LHCN-M2 (cell line): ENCODE data around the gene THAP5. TPM values are rescaled to one million over a fixed set of nuclear protein-coding genes. Genes with fewer than 3 reads are reported as not detected.

ENCODE experiments used
- DNase-seq: peaks from one replicate; pipeline ENCODE4 v3.0.0-alpha.2; 2012; ENCODE audit warnings: low read depth
- polyA plus RNA-seq: library from polyadenylated mRNA; unstranded; fragments of >200 nt; gene quantifications from one replicate; pipeline ENCODE4 v1.2.1, GENCODE V29; 2012; ENCODE audit warnings: missing spikeins
- total RNA-seq: library from RNA; depleted of rRNA; stranded (reverse); fragments of >200 nt; gene quantifications from 2 replicates; pipeline ENCODE4 v1.2.3, GENCODE V29; 2014; rRNA removed

The THAP5 gene, protein sequence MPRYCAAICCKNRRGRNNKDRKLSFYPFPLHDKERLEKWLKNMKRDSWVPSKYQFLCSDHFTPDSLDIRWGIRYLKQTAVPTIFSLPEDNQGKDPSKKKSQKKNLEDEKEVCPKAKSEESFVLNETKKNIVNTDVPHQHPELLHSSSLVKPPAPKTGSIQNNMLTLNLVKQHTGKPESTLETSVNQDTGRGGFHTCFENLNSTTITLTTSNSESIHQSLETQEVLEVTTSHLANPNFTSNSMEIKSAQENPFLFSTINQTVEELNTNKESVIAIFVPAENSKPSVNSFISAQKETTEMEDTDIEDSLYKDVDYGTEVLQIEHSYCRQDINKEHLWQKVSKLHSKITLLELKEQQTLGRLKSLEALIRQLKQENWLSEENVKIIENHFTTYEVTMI
- total RNA-seq = 26.3 and 43.6 TPM in 2 replicates
- polyA plus RNA-seq = 6.5 TPM

DNA sequence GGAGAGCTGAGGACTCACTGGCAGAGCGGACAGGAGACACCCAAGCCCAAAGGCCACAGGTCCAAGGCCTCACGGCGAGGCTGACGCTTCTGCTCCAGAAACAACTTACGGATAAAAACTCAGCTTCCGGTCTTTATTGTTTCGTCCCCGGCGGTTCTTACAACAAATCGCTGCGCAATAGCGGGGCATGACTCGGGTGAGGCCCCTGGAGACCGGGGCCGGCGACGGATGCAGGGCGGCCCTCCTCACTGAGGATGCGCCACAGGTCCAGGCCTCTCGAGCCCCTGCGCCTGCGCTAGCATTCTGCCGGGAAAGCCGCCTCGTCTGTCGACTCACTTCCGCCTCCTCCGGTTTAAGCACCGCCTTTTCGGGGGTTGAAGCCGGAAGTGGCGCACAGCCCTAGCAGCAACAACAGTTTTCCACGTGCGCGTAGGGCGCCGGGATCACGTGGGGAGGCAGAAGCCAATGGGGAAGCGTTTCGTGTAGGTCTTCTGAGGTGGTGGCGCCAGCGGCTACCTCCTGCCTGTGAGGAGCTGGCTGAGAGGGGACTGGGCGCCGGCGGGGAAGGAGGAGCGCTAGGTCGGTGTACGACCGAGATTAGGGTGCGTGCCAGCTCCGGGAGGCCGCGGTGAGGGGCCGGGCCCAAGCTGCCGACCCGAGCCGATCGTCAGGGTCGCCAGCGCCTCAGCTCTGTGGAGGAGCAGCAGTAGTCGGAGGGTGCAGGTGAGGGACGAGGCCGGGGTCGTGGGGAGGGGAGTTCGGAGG lies at the start of gene THAP5, which contains the start of gene DNAJB9:
TSS of gene THAP5 (minus strand) at position 326 of the 765 bp plus-strand sequence. CDS start at position 189, 137 bp downstream.
TSS of gene DNAJB9 (plus strand) at position 494 of the 765 bp plus-strand sequence. CDS start 1,853 bp downstream, outside the sequence.
- DNase-seq = peak; percentile 100

DNA sequence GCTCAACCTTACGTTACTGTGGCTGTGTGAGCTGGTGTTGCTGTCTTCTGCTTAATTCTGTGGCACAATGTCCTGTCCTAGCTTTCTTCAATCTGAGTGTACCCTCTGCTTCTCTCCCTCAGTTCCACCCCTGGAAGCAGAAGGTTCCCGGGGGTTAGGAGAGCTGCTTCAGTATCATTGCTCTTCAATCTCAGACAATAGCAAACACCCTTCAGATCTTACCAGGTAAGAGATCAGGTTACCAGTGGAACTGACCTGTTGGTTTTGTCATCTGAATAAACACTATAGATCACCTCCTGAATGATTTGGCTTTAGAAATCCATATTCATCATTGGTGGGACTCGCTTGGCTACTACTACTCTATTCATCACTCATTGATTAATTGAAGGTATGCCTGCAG lies 48.5 kb upstream of the THAP5 start:
- DNase-seq = no peak

GRCh38 chr7:108614896-108615295 lies 45.4 kb upstream of the THAP5 start:
- no peak for DNase-seq

- no peak for DNase-seq
Observed at GRCh38 chr7:108613949-108614381, 44.5 kb upstream of the THAP5 start.

DNA sequence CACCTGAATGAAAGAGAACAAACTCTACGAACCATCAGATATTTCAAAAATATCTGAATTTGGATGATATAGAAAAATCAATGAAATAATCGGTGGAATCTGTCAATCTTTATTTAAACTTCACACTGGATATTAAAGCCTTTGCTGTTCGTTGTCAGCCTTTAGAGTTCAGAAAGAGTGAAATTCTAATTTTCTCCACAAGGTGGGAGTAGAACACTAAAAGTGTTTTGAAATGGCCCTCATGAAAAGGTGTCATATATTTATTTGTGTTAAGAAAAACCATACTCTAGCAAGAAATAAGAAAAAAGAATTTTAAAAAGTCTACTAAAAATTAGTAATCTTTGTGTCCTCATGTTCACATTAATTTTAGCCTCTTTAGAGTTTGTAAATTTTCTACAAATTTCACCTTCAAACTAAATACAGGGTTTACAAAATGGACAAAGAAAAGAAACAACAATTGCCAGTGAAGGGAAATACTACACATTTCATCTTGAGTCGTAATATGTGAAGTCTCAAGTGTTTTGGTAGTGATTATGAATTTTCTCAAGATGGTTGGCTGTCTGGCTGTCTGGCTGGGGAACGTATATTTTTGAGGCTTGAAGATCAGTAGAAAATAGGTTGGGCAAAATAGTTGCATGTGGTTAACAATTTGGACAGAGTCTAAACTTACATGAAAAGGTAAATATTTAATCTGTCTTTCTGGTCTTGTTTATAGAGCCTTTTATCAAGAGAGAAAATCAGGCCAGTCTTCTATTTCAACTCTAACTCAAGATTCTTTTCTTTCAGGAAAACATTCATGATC lies 43.8 kb upstream of the THAP5 start:
- peak; percentile 45 for DNase-seq

DNA sequence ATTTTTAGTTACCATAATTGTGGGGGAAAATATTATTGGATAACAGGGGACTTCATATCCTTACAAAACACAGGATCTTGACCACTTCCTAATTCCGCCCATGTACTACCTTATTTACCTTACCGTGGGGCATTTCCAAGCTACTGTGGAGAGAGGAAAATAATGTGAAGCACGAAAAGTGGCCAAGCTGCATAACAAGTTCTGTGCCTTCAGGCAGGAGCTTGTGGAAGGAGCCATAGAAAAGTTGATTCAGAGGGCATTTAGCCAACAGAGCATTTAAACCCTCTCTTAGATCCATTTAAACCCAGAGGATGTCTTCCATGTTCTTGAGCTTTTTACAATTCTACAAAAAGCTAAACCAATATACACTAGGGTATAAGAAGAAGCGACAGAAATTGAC lies 41.8 kb upstream of the THAP5 start:
- DNase-seq = no peak

GRCh38 chr7:108609643-108610042 lies 40.1 kb upstream of the THAP5 start:
- DNase-seq = no peak

- DNase-seq = no peak
Observed at GRCh38 chr7:108605559-108606201, 36.2 kb upstream of the THAP5 start.

DNA sequence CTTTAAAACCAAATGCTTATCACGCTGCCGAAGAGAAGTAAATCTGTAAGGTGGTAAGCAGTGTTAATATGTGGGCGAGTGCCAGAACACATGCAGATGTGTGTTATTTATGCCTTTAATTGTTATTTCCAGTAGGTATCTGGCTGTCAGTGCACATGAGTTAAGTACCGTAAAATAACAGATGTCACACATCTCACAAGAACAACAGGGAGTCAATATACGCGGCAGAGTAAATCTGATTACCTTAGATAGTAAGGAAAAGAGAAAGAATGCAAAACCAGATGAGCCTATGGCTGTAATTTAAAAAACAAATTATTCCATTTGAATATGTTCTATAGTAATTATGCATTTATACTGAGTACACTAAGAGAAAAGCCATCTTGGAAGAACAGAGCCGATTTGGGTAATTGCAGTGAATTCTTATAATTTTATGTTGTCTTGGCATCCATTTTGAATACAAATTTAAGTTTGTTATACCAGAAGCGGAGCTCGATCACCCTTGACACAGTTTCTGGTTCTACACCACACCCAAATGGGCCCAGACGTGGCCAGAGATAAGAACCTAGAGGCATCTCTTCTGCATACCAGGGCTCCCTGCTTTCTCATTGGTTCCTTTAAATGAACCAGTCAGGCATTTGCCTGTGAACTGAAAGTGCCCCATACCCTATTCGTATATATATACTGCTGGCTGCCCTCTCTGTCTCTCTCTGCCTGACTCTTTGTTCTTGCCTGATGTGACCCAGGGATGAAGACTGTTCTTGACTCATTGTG lies 35.0 kb upstream of the THAP5 start:
- DNase-seq = no peak

DNA sequence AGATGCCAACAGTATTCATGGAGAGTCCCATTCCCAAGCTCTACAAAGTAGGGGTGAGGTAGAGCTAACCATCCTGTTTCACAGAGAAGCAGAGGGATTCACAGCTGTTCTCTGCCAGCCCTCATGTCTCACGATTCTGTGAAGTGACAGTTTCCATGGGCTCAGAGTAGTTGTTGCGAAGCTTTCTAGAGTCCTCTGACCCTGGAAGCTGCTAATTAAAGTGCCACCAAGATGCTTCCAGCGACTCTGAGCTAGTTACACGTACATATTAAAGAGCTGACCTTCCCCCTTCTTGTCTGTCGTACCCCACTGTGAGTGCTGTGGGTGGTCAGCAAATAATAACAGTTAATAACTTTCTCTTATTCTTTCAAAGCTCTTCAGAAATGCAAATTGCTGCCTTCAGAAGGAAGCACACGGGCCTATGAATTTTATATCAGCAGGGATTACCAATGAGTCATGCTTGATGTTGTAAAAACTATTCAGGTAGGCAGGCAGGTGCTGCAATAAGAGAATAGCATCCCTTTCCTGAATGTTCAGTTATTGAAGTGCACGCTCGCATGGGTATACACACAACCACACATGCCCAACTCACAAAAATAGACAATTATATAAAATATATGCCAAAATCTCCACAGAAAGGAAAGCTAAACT lies 34.3 kb upstream of the THAP5 start:
- DNase-seq = no peak

DNA sequence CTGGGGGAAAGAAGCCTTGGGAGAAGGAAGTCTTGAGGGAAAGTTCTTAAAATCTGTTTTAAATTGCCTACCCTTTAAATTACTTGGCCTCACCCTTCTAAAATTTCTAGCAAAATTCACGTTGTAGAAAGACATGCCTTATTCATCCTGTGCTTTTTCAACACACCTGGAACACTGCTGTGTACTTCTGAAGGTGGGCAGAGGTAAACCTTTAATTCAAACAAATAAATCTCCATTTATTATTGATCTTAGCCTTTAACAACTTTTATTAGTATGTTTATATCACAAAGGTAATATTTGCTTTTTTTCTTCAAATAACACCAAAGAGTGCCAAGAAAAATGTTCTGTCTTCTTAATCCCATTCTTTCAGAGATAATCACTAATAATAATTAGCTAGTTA lies 30.9 kb upstream of the THAP5 start:
- DNase-seq = no peak

- no peak for DNase-seq
Observed at GRCh38 chr7:108598914-108599580, 29.5 kb upstream of the THAP5 start.

DNA sequence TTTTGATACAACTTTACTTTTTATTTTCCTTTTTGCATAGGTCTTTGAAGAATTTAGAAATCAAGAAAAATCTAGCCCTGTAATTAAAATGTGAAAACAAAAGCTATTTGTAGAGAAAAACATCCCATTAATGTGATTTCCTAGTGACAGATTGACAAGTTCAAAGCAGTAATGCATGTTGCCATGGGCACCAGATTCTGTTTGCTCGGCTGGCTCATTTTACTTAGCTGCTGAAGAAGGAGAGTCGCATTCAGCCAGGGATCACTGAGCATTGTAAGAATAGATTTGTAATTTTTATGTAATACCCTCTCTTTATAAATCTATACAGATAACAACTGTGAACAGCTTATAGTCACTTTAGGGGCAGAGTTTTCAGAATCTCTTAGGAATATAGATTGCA lies 28.6 kb upstream of the THAP5 start:
- no peak for DNase-seq

DNA sequence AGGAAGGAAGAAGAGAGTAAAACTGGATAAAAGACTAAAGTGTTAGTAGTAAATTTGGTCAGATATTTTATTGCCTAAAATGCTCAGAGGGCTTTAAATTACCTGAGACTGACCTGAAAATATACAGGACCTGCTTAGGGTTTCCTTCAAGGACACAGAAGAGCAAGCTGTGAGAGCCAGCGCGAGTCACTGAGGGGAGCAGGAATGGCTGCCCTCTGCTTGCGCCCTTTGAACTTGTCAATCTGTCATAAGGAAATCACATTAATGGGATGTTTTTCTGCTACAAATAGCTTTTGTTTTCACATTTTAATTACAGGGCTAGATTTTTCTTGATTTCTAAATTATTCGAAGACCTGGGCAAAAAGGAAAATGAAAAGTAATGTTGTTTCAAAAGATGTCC lies 27.1 kb upstream of the THAP5 start:
- no peak for DNase-seq

GRCh38 chr7:108592646-108593201 lies 23.2 kb upstream of the THAP5 start:
- peak; percentile 43 for DNase-seq

- DNase-seq = no peak
Observed at GRCh38 chr7:108590606-108591005, 21.1 kb upstream of the THAP5 start.

DNA sequence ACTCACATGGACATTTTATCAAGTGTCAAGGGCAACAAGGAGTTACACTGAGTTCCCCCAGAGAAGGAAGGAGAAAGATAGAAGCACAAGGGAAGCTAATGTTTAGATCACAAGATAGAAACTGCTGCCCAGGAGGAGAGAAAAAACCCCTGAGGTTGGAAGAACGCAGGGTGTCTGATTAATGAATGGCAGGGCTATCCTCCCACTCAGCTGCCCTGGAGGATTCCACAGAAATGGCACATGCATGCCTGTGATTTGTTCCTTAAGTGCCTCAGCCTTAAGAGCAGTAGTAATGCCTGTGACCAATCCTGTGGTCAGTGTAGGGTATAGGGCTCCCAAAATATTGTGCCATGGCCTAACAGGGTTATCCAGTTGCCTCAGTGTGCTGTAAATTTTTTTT lies 20.4 kb upstream of the THAP5 start:
- peak; percentile 29 for DNase-seq

DNA sequence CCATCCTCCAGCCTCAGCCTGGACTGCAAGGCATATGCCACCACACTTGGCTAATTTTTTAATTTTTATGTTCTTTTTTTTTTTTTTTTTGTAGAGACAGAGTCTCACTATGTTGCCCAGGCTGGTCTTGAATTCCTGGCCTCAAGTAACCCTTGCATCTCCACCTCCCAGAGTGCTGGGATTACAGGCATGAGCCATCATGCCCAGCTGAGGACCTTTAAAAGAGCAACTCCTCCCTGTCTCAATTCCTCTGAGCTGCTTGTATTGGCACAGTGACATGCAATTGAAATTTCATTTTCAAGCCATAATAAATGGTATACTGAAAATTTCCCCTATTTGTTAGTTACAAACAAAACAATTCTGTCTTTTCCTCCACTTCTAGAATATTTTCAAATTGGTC lies 19.7 kb upstream of the THAP5 start:
- no peak for DNase-seq

DNA sequence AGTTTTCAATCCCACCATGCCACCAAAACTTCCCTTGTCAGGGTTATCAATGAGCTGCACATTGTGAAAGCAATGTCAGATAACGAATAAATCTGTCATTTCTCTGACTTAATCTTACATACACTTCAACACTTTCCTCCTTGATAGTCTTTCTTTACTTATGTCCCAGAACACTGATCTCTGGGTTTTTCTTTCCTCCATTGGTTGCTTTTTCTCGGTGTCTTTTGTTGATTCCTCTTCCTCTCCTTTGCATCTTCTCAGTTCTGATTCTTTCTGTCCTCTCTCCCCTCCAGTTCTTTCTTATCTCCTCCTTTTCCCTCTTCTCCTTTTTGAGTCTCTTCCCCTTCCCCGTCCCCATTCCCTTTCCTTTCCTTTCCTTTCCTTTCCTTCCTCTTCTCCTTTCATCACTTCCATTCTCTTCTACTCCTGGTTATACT lies 16.8 kb upstream of the THAP5 start:
- no peak for DNase-seq
